Epithelial cell of proximal tubule (primary cell): ENCODE results near the gene DACT2. TPM values are rescaled to one million over a fixed set of nuclear protein-coding genes. Genes with fewer than 3 reads are reported as not detected.
"Not testable (repeated sequence)": the region's sequence is repeated elsewhere in the genome, so short reads cannot be mapped to it uniquely, and the experiment has no call there.

Experiments
- DNase-seq: peaks from one replicate; pipeline ENCODE4 v3.0.0-alpha.2; 2011; ENCODE audit warnings: low read depth
- H3K4me3 ChIP-seq: 2 replicates; pipeline ENCODE4 v1.5.1; 2011; ENCODE audit warnings: low read depth, mild to moderate bottlenecking, low read length
- CTCF ChIP-seq: conservative IDR thresholded peaks from 2 replicates; pipeline ENCODE4 v1.5.1; 2012; ENCODE audit warnings: low read depth, mild to moderate bottlenecking, low read length
- total RNA-seq: library from RNA; depleted of rRNA; stranded (reverse); fragments of >200 nt; gene quantifications from 2 replicates; pipeline ENCODE4 v1.2.3, GENCODE V29; 2015

Gene DACT2
- total RNA-seq, 1 donor from 2014 or later = 0.23 TPM

GRCh38 chr6:168314948-168315347, 4.6 kb downstream of the DACT2 start:
- TF ChIP-seq CTCF = peak; percentile 78
- H3K4me3 ChIP-seq = no peak overlapping the region
- DNase-seq = peak; percentile 30

GRCh38 chr6:168314021-168314420, 5.6 kb downstream of the DACT2 start:
- TF ChIP-seq CTCF = no peak
- no peak for DNase-seq
- peak overlapping the region; percentile 3 for H3K4me3 ChIP-seq

GRCh38 chr6:168313431-168314011, 6.1 kb downstream of the DACT2 start:
- DNase-seq = no peak
- peak overlapping the region; percentile 3 for H3K4me3 ChIP-seq
- TF ChIP-seq CTCF = no peak

GRCh38 chr6:168312125-168312507, 7.5 kb downstream of the DACT2 start:
- H3K4me3 ChIP-seq, DNase-seq: not testable (repeated sequence)

- H3K4me3 ChIP-seq = no peak overlapping the region
- no peak for DNase-seq
- TF ChIP-seq CTCF = no peak
These were observed 8.0 kb downstream of the DACT2 start for GRCh38 chr6:168311410-168312124.

GRCh38 chr6:168310945-168311344, 8.6 kb downstream of the DACT2 start:
- DNase-seq = no peak
- no peak overlapping the region for H3K4me3 ChIP-seq
- no peak for TF ChIP-seq CTCF

GRCh38 chr6:168310403-168310802, 9.2 kb downstream of the DACT2 start:
- H3K4me3 ChIP-seq = no peak overlapping the region
- DNase-seq = no peak
- no peak for TF ChIP-seq CTCF
